HG03139 (cell line): ENCODE results near the gene EIF6.
"Not testable (repeated sequence)": the region's sequence is repeated elsewhere in the genome, so short reads cannot be mapped to it uniquely, and the experiment has no call there.

ENCODE experiments used
- ATAC-seq: cut with Tn5 transposase; IDR thresholded peaks from one replicate; pipeline ENCODE4 v1.9.1; 2021; ENCODE audit not compliant: unreplicated experiment

The EIF6 gene

DNA sequence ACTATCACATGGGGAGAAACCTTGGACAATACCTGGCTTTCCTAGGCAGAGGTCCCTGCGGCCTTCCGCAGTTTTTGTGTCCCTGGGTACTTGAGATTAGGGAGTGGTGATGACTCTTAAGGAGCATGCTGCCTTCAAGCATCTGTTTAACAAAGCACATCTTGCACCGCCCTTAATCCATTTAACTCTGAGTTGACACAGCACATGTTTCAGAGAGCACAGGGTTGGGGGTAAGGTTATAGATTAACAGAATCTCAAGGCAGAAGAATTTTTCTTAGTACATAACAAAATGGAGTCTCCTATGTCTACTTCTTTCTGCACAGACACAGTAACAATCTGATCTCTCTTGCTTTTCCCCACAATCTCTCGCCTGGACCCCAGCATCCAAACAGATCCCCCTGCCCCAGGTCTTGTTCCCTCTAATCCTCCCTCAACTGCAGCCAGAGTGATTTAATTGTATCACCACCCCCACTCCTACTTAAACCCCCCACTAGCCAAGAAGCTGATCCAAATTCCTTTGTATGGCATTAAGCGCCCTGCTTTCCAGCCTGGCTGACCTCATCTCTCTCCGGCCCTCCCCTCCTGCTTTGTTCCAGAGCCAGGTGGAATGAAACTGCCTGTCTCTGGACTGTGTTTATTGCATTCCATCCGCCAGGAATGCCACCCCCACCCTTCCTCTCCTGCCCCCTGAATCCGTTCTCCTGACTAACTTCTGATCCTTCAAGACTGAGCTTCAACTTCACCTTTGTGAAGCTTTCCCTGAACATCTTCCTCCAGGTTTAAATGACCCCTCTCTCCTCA is 21.6 kb downstream of the EIF6 start:
- not testable (repeated sequence) for ATAC-seq

DNA sequence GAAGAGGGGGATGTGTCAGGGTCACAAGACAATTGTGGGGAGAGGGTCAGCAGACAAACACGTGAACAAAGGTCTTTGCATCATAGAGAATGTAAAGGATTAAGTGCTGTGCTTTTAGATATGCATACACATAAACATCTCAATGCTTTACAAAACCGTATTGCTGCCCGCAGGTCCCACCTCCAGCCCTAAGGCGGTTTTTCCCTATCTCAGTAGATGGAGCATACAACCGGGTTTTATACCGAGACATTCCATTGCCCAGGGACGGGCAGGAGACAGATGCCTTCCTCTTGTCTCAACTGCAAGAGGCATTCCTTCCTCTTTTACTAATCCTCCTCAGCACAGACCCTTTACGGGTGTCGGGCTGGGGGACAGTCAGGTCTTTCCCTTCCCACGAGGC is 22.3 kb downstream of the EIF6 start:
- not testable (repeated sequence) for ATAC-seq

DNA sequence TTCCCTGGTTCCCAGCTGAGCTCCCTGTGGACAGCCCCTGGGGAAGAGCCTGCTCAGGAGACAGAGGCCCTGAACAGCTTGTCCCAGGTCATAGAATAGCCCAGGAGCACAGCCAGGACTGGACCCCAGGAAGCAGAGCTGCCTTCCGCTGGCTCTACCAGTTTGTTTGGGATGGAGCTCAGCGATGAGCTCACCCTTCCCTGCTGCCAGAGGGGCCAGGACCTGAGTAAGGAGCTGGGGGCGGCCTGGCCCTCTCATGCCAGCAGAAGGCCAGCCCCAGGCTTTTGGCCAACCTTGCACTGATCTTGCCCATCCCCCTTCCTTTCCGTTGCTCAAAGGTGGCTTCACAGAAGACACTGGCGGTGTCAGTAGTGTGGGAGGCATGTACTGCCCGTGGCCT is 24.1 kb downstream of the EIF6 start:
- ATAC-seq = no peak

DNA sequence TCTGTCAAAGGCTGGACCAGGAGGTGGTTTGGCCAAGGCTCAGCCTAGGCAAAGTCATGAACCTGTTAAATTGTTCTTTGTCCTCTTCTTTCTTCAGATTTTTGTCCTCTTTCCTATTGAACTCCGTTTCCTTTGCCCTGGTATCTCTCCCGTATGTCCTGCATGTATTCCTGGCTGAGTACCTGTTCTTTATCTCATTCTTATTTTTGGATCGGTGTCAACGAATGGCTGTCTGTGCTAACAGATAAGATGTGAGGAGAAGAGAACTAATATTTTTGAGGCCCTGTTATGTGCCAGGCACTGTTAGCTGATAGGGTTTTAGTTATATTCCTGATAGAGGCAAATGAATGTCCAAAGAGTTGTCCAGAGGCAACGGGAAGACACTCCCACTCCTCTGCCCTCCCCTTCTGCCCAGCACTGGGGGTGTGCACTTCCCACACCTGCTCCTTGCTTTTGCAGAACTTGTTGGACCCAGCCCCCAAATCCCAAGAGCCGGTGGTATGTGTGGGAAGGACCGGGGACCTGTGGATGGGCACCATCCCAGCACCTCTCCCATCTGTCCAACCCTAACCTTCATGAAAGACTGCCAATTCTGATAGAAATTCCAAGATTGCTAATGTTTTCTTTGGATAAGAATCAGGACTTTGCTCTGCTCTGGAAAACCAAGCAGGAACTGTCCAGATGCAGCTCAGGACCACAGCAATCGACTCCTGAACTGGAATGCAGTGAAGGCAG is 27.2 kb downstream of the EIF6 start:
- ATAC-seq = no peak

DNA sequence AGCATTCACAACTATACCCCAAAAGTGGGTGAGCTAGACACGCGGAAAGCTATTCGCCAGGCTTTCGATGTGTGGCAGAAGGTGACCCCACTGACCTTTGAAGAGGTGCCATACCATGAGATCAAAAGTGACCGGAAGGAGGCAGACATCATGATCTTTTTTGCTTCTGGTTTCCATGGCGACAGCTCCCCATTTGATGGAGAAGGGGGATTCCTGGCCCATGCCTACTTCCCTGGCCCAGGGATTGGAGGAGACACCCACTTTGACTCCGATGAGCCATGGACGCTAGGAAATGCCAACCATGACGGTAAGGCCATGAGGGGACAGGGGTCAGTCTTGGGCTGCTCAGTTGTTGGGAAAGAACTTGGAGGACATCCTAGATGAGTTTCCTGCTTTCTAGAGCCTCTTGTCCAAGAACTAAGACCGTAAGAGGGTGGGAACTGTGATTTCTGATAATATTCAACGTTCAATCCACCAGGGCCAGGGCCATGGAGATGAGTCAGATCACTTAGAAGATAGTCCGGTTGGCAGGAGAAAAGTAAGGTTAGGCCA is 30.0 kb downstream of the EIF6 start:
- ATAC-seq = no peak

DNA sequence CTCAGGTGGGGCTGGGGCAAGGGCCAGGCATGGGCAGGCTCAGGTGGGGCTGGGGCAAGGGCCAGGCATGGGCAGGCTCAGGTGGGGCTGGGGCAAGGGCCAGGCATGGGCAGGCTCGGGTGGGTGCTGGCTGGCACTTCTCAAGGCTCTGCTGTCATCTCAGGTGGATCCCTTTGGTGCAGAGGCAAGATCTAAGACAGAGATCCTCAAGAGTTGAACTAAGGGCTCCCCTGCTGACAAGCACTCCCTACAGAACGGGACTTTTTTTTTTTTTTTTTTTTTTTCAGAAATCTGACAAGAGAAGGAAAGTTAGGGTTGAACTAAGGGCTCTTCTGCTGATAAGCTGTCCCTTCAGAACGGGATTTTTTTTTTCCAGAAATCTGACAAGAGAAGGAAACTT is 31.6 kb downstream of the EIF6 start:
- ATAC-seq = no peak

DNA sequence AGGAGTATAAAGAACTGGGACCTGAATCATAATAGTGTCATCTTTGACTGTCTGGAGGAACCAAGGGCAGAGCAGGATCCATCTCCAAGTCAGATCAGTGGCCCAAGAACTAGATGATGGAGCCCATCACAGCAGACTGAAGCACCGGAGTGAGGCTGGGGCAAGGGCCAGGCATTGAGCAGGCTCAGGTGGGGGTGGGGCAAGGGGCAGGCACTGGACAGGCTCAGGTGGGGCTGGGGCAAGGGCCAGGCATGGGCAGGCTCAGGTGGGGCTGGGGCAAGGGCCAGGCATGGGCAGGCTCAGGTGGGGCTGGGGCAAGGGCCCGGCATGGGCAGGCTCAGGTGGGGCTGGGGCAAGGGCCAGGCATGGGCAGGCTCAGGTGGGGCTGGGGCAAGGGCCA is 32.0 kb downstream of the EIF6 start:
- not testable (repeated sequence) for ATAC-seq

DNA sequence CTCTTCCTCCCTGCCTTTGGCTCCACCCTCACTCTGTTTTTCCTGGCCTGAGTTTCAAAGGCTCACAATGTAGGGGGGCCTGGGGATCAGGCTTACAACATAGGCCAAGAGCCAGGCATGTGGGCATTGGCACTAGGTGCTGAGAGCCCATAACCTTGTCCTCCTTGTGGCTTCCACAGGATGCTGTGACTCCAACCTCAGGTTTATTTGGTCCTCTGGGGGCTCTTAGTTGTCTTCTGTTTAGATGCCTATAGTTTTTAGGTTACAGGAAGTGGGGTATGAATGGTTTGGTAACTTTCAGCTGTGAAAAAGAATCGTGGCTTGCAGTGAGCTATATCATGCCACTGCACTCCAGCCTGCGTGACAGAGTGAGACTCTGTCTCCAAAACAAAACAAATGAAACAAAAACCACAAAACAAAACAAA is 32.5 kb downstream of the EIF6 start:
- no peak for ATAC-seq

DNA sequence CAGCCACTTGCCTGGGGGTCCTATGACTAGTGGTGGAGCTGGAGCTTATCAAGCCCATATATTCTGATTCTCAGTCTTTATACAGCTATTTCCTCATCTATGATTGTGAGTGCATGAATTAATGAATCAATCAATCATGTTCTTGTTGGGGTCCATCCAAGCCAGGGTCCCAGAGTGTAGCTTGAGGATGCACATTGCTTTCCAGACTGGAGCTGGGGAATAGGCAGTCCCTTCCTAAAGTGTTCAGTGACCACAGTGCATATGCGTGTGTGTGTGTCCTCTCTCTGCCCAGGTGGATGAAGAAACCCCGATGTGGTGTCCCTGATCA is 33.0 kb downstream of the EIF6 start:
- ATAC-seq = no peak

DNA sequence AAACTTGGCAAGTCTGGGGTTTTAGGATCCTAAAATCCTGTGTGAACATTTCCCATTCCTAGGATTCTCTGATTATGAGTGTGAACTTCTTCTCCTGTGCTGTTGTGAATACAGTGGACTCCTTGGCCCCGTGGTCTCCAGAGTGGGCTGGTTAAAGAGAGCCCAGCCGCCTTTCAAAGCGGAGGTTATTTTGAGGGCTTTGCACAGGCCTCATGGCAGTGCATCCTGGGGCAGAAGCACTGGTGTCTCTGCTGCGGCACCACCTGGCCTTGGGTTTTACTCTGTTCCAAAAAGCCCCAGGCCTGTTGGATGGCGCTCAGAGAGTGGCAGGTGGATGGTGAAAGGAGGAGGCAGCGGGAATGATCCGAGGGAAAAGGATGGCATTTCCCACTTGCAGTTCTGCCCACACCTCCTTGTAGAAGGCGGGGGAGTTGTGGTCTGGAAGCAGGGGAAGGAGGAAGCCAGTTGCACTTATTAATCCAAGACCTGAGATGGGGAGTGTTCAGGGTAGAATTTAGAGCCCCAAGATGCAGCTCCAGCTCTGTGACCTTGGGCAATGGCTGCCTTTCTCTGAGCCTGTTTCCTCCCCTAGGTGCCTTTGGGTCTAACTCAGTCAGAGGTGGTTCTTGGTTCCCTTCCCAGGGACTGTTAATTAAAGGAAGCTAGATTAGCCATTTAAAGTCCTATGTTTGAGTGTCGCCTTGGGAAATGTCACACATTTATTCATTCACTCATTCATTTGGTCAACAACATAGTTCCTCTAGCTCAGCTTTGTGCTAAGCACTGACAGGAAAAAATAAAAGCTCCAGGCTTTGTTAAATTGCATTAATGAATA is 35.7 kb downstream of the EIF6 start:
- ATAC-seq = no peak

DNA sequence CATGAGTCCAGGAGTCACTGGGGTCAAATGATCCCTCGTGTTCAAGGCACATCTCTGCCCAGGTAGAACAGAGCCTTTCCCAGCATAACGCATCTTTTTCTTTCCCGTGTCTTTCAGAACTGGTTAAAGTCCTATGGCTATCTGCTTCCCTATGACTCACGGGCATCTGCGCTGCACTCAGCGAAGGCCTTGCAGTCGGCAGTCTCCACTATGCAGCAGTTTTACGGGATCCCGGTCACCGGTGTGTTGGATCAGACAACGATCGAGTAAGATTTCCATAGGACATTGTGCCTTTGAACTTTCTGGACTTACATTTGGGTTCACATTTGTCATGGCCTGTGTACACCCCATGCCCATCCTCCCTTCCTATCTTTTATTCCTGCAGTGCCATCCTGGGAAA is 37.8 kb downstream of the EIF6 start:
- no peak for ATAC-seq

DNA sequence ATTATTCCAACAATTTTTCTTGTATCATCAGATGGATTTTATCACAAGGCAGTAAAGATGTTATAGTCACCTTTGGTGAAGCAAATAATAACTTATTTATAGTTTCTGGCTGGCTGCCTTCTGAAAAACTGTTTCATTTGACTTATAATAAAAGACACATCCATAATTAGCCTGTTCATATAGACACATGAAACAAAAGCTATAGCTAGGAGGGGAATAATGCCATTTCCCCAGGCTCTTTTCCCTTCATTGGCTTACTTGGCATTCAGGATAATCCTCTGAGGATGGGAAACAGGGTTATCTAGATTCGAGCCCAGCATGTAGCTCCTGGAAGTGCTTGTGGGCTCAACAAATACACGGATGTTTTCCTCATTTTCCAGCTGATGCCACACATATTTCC is 40.6 kb downstream of the EIF6 start:
- no peak for ATAC-seq

DNA sequence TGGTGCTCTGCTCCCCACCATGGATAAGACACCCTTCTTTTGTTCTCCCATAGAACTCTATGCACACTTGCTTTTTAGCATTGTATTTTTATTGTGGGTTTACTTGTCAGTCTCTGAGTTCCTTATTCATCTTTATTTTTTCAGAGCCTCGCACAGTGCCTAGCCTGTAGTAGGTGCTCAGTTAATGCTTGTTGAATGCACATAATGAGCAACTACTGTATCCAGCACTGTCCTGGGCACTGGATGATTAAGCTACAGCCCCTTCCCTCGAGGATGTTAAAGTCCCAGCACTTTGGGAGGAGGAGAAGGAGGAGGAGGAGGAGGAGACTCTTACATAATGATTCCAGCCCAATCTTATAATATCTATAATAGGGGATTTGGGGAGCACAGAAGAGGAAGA is 41.3 kb downstream of the EIF6 start:
- no peak for ATAC-seq

DNA sequence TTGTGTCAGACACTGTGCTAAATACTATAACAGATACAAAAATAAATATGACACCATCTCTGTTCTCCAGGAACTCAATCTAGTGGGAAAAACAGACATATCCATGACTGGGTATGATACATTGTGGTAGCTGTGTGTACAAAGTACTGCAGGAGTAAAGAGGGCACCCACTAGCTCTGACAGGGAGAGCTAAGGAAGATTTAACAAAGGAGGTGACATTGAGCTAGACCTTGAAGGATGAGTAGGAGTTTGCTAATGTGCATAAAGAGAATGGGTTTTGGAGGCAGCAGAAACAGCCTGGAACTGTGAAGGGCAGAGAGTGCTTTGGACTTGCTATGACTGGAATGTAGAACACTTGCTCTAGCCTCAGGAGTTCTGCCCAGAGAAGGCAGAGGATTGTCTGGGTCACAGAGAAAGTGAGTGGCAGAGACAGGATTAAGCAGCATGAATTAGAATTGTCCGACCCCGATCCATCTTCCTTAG is 43.7 kb downstream of the EIF6 start:
- no peak for ATAC-seq

DNA sequence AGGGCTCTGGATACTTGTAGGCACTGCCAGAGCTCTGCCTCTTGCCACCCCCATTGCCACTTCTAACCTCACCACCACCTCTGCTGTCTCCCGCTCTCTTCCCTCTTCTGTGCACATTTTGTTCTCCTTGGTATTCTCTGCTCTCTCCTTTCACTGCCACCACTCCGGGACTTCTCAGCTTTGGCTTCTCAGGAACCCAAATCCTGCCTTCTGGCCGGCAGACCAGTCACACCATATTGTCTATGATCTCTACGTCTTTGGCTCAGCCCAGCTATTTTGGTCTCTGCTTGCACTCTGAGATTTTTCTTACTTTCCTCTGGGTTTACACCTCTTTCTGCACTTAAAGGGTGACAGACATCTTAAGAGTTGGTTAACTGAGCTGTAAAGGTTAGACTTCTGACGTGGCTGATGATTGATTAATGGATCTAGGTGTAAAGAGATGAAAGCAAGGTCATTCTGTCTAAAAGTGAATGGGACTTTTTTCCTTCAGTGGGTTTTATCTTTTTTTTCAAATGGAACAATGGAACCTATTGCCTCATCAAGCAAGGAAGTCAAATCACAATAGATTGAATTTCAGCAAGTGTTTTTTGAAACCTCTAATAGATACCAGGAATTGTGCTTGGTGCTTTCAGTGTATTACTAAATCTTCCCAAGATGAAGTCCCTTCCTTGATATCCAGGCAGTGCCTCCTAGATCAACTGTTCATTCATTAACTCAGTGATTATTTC is 44.3 kb downstream of the EIF6 start:
- no peak for ATAC-seq

DNA sequence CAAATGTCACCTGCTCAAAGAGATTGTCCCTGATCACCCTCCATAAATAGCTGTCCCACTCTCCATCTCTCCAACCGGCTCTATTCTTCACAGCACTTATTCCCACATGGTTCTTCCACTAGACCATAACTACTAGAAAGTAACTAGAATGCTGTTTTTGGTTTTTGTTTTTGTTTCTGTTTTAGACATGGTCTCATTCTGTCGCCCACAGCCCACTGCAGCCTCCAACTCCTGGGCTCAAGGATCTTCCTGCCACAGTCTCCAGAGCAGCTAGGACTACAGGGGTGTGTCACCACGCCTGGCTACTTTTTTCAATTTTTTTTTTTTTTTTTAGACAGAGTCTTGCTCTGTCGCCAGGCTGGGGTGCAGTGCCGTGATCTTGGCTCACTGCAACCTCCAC is 45.8 kb downstream of the EIF6 start:
- ATAC-seq = no peak

DNA sequence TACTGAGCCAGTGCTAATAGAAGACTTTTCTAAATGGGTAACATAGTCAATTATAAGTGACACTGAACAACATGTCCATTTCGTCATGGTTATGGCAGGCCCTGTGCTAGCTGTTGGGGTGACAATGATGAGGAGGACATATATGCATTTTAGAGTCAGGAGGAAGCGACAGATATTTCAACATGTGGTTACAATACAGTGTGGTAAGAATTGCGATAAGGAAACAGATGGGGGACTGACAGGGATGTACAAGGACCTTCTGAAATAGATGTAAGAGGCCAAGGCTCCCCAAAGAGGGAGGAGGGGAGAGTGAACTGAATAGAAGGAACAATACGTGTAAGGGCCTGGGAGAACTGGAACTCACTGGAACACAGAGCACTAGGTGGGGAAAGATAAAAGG is 46.4 kb downstream of the EIF6 start:
- ATAC-seq = no peak

DNA sequence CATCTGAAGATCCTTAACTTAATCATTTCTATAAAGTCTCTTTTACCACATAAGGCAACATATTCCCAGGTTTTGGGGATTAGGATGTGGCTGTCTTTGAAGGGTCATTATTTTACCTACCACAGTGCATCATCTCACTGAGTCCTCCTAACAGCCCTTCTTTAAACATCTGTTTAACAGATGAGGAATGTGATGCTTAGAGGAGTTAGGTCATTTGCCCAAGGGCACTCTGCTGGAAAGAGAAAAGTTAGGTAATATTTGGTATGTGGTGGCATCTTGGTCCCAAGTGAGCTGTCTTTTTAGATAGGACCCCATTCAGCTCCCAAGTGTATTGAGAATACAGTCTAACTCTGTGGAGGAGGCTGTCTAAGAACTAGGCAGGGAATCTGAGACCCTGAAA is 47.1 kb downstream of the EIF6 start:
- no peak for ATAC-seq

DNA sequence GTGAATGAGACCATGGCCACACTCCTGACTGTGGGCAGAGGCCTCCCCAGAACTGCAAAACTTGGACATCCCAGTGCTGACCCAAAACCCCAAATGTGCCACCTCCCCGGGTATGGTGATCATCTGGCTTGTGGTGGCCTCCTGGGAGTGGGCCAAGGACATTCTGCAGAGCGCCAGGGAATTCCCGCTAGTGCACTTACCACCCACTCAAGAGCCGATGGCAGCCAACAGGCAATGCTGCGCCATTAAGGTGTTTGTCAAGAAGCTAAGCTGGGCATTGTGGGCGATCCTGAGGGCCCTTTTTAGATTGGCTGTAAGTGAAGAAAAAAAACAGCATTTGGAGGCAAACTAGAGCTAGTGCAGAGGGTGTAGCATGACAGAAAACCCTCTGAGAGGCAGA is 48.7 kb downstream of the EIF6 start:
- no peak for ATAC-seq

DNA sequence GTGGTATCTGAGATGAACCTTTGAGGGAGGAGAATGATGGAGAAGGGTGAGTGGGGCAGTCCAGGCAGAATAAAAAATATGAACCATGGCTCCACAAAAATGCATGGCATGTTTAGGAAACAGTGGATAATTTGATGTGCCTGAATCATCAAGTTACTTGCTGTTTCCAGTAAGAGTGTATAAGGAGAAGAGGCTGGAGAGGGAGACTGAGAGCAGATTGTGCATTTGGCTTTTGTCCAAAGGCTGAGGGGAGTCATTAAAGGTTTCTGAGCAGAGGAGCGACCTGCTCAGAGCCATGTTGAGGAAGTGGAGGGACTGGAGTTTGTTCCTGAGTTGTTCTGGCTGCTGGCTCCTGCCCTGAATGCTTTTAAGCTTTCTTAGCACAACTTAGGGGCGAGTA is 52.0 kb downstream of the EIF6 start:
- no peak for ATAC-seq
